Activated T-helper 9 cell treated with anti-CD3 and anti-CD28 coated beads, Interleukin-2, amount 50 U/mL, for 16 hours (primary cell): ENCODE data around the gene ENOX1.

Experiments
- DNase-seq: peaks from one replicate; pipeline ENCODE4 v3.0.0-alpha.2; 2020; ENCODE audit warnings: low read depth

Gene ENOX1

DNA sequence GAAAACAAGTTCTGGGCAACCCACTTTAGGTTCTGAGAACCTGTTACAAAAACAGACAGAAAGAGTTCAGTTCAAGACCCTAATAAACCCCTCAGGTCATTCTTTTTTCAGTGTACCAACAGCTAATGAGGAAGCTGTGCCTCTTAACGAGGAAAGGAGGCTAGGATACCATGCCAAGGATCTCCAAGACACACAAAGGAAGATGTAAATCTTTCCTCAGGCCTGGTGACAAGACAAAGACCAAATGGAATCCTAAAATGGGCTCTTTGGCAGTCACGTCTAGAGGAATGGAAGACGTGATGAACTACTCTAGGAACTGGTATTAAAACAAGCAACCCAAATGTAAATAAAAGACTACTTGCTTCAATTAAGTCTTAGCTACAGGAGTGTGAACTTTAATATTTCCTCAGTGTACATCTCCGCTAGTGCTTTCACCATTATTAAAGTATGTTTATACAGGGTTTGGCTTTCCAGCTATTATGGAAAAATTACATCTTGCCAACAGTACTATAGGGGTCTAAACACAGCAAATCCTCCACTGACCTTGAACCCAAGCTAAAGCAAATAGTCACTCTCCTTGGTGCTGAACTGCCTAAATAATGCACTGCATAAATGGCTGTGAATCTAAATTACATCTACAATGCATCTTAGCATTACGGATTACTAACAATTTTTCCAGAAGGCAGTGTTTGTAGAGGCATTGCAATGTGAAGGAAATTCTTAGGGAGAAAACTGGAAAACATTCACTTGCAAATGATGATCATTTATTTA is 42.3 kb downstream of the ENOX1 start:
- DNase-seq: no peak

DNA sequence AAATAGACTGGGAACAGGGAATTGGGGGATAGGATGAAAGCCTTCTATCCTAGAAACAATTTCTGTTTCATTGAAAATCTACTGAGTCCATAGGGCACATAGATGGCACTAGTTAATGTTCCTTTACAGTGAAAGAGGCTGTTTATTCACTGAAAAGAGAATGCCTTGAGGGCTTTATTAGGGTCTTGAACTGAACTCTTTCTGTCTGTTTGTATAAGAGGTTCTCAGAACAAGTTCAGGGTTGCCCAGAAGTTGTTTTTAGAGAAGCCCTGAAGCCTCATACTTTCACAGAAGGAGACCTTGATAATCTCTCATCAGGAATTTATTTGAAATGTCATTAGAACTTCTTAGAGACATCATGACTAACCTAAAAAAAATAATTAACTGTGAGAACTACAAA is 43.9 kb downstream of the ENOX1 start:
- no peak for DNase-seq

DNA sequence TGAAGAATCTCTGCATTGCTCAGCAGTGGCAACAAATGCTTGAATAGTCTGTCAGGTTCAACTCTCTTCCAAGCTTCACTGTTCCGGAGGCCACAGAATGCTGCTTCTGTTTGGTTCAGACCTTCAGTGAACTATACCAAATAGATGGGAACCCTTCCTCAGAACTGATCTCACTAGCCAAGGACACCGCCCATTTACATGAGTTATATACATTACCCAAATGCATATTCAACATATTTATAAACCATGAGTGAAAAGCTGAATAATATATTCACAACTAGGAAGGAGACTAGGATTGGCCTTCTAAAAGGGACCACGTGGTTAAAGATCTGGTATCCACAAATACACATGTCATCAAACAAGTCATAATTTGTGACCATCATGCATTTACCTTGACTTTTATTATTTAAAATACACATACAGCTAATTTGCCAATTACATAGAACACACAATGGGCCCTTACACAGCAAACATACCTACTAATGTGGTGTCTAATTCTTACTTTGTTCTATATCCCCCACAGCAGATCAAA is 49.3 kb downstream of the ENOX1 start:
- DNase-seq: no peak

DNA sequence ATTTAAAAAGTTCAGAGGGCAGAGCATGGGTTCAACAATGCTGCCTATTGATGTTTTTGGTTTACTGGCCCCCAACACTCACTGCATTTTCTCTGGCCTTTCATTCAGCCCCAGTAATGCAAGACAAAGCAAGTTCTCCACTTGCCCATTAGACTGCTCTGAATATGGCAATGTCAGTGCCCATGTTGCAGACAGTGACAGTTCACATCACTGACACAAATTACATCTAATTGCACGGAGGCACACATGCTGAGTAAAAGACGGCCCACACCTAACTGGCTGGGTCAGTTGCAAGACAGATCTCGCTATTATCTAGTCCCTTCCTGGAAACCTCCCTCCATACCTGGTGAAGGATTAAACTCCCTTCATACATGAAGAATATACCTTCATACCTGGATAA is 54.0 kb downstream of the ENOX1 start:
- DNase-seq: no peak

DNA sequence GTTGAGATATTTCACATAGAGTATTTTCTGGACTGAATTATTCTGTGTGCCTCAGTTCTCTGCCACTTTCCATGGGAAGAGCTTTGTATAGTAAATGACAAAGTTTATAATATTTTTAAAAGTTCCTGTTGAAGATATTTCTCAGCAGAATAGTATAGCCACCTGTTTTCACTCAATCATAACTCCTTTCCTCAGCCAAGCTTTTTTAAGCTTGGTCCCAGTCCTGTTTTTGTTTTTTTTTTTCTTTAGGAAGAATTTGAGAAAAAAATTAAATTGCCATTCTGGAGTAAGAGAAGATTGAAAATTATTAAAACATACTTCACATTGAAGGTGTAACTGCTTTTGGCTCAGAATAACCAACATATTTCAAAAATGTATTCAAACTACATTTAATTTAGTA is 55.5 kb downstream of the ENOX1 start:
- DNase-seq: no peak

DNA sequence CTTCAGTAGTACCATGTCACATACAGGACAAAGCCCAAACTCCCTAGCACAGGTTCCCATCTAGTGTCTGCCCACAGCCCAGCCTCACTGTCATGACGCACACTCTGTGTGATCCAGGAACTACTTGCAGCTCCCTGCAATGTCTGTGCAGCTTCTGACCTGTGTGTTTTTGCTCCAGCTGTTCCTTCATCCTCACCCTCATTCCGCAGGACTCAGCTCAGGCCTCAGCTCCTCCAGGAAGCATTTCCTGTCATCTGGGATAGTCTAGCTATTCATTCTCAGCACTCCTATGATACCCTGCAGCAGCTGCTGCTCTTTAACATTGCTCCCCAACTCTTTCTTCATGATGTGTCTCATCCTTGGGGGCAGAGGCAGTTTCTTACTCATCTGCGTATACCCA is 56.1 kb downstream of the ENOX1 start:
- no peak for DNase-seq

DNA sequence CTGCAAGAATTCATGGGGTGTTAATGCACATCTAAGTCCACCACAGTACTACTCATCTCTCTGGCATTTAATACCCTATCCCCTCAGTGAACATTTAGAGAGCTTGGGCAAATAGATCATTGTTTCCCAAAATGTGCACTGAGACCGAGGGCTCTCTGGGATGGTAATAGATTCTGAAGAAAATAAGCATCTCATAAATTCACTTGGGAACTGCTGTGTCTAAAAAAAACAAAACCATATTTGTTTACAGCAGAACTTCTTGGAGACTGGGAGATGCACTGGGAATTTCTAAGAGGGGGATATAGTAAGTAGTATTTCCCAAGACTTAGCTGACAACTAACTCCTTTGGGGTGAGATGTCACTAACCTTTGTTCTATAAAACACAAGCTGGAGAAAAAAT is 58.4 kb downstream of the ENOX1 start:
- DNase-seq: no peak

DNA sequence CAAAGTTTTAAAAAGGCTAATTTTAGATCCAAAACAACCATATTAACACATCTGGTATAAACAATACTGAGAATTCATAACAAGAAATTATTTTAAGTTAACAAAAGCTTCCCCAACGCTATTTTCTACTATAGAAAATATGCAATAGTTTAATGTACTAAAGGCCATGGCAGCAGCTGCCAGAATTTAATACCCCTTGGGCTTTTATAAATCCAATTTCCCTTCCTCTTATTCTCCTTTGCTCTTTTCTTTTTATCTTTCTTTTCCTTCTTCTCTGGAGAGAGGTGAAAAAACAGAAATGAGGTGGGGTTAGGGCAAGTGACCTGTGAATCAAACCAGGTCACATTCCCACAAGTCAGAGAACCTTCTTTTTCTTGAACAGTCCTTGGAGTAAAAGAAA is 58.9 kb downstream of the ENOX1 start:
- DNase-seq: no peak

DNA sequence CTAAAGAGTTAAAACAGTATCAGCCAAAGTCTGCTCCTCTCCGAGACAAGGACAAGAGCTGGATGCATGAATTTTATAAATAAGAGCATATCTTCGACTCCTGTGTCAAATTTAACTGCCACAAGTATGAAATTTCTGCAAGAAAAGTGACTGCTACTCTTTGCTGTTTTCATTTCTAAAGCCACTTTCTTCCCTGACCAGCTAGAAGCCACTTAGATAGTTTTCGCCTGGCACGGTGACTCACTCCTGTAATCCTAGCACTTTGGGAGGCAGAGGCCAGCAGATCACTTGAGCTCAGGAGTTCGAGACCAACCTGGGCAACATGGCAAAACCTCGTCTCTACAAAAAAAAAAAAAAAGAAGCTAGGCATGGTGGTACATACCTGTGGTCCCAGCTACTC is 61.3 kb downstream of the ENOX1 start:
- DNase-seq: no peak

DNA sequence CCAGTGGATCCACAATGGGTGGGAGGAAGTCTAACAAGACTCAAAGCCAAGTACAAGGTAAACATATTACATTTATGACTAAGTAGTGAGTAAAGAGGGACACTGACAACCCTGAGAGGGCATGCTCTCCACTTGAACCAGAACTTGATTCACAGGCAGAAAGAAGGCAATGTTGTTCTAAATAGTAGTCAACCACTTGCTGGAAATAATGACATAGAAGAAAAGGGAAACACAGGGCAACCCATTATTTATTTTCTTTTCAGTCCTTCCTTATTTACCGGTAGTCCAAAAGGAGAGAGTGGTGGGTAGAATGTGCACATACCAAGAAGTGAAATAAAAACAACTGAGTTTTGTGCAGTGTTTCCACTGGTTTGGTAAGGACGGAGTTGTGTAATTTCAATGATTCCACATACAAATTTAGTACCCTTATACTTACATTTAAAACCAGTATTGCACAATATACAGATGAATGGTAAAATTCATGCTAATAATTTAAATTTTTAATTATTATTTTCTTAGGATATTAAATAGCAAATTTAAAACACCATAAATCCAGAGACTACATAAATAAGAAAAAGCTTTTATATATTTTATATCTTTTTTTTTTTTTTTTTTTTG is 65.9 kb downstream of the ENOX1 start:
- DNase-seq: no peak

DNA sequence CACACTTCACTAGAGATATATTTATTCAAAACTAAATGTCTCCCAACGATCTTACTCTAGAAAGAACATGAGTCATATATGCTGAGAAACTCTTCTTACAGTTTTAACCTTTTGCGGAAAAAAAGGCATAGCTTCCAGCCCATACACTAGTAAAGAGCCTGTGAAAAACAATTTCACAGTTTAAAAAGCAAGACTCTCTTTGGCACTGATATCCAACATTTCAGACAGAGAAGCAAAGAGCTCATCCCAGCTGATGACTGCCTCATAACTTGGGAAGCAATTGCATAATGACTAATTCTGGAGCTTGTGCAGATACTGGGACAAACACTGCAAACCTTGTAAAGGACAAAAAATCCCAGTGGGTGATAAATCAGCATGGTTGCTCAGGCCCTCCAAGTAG is 88.0 kb downstream of the ENOX1 start:
- DNase-seq: no peak

DNA sequence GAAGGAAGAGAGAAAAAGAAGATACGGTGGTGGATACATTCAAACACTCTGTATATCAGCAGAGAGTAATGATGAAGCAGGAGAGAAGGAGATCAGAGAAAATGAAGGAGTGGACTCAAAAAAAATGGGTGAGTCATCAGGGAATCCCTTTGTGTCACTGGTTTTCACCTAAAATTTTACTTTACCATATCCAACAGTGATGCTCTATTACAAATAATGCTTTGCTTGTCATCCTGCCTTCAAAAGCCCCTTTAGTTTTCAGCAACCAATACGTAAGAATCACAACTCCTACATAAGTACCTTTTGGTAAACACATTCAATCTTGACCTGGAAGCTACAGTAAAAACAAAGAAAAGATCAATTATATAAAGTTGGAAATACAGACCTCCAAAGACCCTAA is 88.8 kb downstream of the ENOX1 start:
- DNase-seq: no peak

DNA sequence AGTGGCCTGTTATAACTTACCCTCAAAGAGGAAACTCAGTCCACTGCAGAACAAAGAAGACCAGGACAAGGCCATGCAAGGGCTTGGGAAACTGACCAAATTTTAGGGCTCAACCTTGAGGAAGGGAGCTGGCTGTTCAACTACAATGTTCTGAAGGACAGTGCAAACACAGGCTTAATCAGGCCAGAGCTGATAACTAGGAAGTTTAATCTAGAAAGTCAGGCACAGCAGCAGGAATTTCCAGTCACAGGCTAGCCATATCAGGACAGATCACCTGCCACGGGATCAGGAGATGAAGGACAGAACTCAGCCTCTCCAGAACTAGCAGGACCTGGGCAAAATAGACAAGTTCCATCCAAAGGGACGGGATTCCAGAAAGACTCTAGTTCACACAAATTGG is 89.4 kb downstream of the ENOX1 start:
- no peak for DNase-seq

DNA sequence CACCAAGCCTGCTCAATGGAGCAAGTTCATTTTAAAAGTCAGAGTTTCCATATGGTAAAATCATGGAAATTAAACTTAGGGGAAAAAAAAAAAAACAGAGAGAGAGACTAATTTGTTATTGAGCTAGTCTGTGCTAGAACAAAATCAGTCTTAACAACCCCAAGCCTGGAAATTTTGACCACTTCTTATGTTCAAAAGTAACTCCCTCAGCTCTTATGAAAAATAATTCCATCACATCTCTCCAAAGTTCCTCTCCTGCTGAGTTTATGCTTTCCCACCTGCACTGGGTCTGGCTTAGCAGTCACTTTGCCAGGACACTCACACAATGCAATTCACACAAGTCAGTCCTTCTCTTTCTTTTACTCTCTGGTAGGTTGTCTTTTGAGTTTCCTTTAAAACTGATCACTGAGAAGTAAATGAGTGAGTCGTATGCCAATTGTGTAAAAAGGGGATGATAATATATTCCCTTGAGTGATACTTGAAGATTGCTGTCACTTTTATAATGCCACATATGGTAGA is 92.6 kb downstream of the ENOX1 start:
- DNase-seq: no peak

DNA sequence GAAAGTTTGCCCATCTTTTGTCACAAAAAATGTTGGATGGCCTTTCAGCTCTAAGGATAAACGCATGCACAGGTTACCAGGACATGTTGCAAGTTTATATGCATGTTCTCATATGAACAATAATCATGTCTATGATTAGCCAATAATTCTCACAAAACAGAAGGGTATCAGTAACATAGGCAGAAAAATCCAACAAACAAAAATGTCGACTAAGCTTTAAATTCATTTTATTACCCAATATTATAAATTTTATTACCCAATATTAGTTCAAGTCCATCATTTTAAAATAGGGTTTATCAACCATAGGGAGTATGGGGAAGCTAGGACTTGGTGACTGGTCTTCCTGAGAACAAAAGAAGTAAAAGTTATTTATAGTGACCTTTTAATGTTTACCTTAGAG is 93.1 kb downstream of the ENOX1 start:
- DNase-seq: no peak

DNA sequence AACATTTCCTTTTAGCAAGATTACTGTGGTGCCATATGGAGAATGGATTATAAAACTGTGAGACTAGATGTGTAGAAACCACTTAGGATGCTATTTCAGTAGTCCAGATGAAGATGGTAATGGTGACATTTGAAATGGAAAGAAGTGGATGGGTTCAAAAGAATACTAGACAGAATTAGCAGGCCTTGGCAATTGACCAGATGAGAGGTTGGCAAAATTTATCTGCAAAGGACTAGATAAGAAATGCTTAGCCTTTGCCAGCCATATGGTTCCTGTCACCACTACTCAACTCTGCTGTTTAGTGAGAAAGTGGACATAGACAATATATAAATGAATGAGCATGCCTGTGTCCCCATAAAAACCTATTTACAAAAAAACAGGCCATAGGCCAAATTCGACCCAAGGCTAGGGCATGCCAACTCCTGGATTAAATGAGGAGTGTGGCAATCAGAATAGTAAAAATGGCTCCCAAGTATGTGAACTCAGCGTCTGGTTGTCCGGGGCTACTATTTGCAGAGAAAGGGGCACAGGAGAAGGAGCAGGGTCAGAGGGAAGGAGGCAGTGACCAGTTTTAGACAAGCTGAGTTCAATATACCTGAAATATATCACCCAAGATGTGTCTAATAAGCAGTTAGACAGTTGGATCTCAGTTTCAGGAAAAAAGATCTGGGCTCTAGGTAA is 98.4 kb downstream of the ENOX1 start:
- no peak for DNase-seq

DNA sequence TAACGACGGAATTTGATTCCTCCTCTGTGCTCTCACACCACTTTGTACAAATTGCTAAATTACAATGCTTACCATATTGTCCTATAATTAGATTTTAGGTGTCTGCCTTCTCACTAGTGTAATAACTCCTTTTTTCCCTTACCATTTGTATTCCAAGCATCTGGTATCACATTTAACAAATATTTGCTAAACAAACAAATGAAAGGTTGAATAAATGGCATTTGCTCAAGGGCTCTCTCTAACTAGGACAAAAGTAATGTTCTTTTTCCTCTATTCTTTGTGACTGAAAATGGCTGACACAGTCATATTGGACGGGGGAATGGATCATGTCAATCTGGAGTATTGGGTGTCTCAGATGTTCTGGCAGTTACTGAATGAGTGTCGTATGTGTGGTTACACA is 99.7 kb downstream of the ENOX1 start:
- DNase-seq: no peak

DNA sequence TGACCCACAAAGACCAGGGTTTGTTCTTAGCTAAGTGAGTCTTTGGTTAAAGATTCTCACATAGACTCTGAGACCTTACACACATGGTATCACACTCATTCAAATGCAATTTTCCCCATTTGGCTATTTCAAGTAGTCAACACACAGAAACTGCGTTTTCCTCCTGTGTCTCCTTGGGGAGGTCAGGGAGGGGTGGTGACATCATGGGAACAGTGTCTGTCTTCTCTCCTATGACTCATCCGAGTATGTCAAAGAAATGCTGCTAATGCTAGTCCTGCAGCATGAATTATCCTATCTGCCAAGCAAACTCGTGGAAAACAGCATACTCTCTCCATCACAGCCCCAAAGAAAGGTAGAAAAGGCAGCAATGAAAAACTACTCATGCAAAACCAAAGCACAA is 100.2 kb downstream of the ENOX1 start:
- DNase-seq: no peak

DNA sequence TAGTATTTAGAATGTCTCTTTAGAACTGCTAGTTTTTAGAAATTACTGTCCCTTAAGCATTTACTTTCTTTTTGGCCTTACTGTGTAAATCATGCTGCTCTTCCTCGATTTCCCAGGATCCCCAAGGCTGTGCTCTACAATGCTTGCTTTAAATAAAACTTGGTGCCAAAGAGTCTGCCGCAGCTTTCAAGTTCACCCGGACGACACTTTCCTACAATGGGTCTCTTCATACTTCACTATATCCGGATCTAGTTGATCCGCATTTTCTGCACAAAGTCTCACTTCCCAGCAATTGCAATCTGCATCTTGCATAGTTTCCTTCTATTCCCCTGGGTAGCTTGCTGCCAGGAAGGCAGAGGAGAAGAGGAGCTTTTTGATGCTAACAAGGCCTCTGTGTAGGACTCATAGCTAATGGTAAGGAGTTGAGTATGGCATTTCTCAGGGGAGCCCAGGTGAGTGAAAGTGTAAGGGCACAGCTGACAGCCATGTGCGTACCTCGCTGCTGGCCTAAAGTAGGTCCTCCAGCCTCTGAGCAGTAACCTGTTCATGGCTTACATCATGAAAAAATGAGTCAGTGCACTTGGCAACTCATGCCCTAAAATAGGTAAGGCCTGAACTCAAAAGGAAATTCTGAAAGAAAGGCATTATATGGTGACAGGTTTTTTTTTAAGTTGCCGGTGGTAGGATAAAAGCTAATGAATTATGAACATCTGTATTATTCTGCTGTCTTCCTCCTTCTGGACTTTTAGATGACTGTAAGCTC is 101.6 kb downstream of the ENOX1 start:
- no peak for DNase-seq

DNA sequence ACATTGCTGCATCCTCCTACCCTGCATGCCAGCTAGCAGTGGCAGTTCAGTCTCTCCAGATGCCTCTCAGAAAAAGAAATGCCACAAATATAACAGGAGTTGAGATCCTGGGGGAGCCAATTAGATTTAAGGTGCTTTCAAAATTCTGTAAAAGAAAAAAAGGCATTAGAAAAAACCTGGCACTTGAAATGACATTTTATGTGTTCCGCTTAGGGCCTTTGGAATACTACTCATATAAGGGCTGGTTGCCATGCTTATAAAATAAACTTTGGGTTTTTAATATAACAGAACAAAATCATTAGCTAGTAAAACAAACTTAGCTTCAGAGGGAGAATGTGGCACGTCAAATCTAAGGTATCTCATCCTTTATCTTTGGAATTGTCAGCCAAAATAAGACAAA is 104.1 kb downstream of the ENOX1 start:
- no peak for DNase-seq

DNA sequence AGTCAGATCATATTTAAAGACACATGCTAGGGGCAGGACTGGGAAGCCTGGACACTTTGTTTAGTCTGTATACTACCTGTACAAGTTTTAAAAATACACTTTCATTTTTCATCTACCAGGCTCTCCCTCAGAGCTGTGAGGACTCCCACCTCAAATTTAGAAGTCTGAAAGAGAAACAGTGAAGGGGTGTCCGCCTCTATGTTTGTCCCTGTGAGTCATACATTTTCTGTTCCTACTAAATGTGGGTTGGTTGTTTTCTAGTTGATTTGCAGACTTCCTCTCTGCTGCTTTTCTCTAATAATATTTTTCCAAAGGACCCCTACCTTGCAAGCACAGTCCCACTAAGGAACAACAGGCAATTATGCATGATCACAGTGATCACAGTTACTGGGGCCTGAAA is 110.5 kb downstream of the ENOX1 start:
- no peak for DNase-seq

DNA sequence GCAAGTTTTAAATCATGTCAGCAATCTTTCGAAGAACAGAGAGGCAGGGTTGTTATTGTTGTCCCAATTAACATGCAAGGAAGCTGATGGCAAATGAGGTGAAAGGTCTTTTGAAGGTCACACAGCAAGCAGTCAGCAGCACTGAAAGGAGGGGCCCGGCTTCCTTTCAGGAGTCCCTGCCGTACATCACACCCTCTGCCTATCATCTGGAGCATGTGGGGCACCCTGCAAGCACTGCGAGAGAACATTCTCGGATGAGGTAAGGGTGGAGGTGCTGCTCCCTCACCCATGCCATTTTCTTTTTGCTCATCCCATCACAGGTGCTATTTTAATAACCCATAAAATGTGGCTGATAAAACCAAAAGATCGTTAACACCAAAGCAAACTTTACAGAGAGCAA is 111.2 kb downstream of the ENOX1 start:
- DNase-seq: no peak
